Activated T-cell treated with anti-CD3 and anti-CD28 coated beads, Interleukin-2, amount 50 U/mL, for 72 hours (primary cell): ENCODE measurements around the gene FMNL2. TPM values are rescaled to one million over a fixed set of nuclear protein-coding genes. Genes with fewer than 3 reads are reported as not detected.

ENCODE experiments used
- ATAC-seq, 2 donors: fragments of 150-1000 bp; cut with Tn5 transposase; replicated peaks in 1 of 2; 2 replicates each; pipeline ENCODE4 v1.10.0; 2021; ENCODE audit warnings: moderate library complexity in 2 of 2, mild to moderate bottlenecking in 1 of 2
- DNase-seq, 2 donors: peaks; one replicate each; pipeline ENCODE4 v3.0.0; 2021 to 2022; ENCODE audit warnings: mixed read lengths in 1 of 2
- H3K27ac Mint-ChIP-seq: one replicate; pipeline ENCODE4 v1.8.0; 2022; ENCODE audit warnings: mild to moderate bottlenecking, moderate library complexity, mixed read lengths
- H3K27me3 Mint-ChIP-seq: one replicate; pipeline ENCODE4 v1.8.0; 2022; ENCODE audit warnings: low read depth, mixed read lengths
- H3K36me3 Mint-ChIP-seq, 2 donors: one replicate each; pipeline ENCODE4 v1.8.0; 2022; ENCODE audit warnings: mixed read lengths in 2 of 2, mild to moderate bottlenecking in 1 of 2; ENCODE audit not compliant: insufficient read depth in 2 of 2
- H3K4me1 Mint-ChIP-seq: one replicate; pipeline ENCODE4 v1.8.0; 2022; ENCODE audit warnings: low read depth, mixed read lengths
- H3K4me3 Mint-ChIP-seq, 2 donors: one replicate each; pipeline ENCODE4 v1.8.0; 2022; ENCODE audit warnings: mild to moderate bottlenecking in 2 of 2, mixed read lengths in 2 of 2, moderate library complexity in 2 of 2
- H3K9me3 Mint-ChIP-seq, 2 donors: one replicate each; pipeline ENCODE4 v1.8.0; 2022; ENCODE audit warnings: mixed read lengths in 2 of 2
- total RNA-seq, 2 donors: library from RNA; stranded (reverse); gene quantifications; one replicate each; pipeline ENCODE4 v1.2.3, GENCODE V29; 2022

The FMNL2 gene
- total RNA-seq, 2 donors from 2014 or later: 3.5 to 4.7 TPM

GRCh38 chr2:152548111-152548875, 213.3 kb downstream of the FMNL2 start:
- DNase-seq: no peak
- Mint-ChIP-seq H3K27ac (no peak overlapping the region), H3K9me3 (no peaks in the 10 kb centered on the region)

GRCh38 chr2:152548996-152549395, 214.0 kb downstream of the FMNL2 start:
- Mint-ChIP-seq H3K9me3 (no peaks in the 10 kb centered on the region), H3K36me3 (no peaks in the 10 kb centered on the region), H3K4me3 (no peak overlapping the region), H3K27ac (no peak overlapping the region), H3K27me3 (no peaks in the 10 kb centered on the region), H3K4me1 (no peaks in the 10 kb centered on the region)
- DNase-seq (no peak), ATAC-seq (no peak)

More at GRCh38 chr2:152548111-152548875, 213.3 kb downstream of the FMNL2 start:
- Mint-ChIP-seq H3K4me1 (no peaks in the 10 kb centered on the region), H3K4me3 (no peak overlapping the region), H3K36me3 (no peaks in the 10 kb centered on the region), H3K27me3 (no peaks in the 10 kb centered on the region)
- no peak for ATAC-seq

- ATAC-seq (no peak), DNase-seq (no peak)
- Mint-ChIP-seq H3K4me3 (no peak overlapping the region), H3K27me3 (no peaks in the 10 kb centered on the region), H3K4me1 (no peaks in the 10 kb centered on the region), H3K27ac (no peak overlapping the region), H3K36me3 (no peaks in the 10 kb centered on the region), H3K9me3 (no peaks in the 10 kb centered on the region)
These were observed 214.4 kb downstream of the FMNL2 start for GRCh38 chr2:152549423-152549822.

GRCh38 chr2:152550386-152550785, 215.4 kb downstream of the FMNL2 start:
- H3K36me3 Mint-ChIP-seq: no peaks in the 10 kb centered on the region
- H3K9me3 Mint-ChIP-seq: no peaks in the 10 kb centered on the region
- no peak for ATAC-seq
- no peak overlapping the region for H3K27ac Mint-ChIP-seq
- no peaks in the 10 kb centered on the region for H3K4me1 Mint-ChIP-seq
- no peak overlapping the region for H3K4me3 Mint-ChIP-seq
- no peak for DNase-seq
- no peaks in the 10 kb centered on the region for H3K27me3 Mint-ChIP-seq

- H3K4me3 Mint-ChIP-seq: no peak overlapping the region
- H3K27ac Mint-ChIP-seq: no peak overlapping the region
- H3K27me3 Mint-ChIP-seq: no peaks in the 10 kb centered on the region
- no peaks in the 10 kb centered on the region for H3K4me1 Mint-ChIP-seq
- no peaks in the 10 kb centered on the region for H3K36me3 Mint-ChIP-seq
- ATAC-seq: no peak
- H3K9me3 Mint-ChIP-seq: no peaks in the 10 kb centered on the region
- DNase-seq: no peak
These were observed 217.9 kb downstream of the FMNL2 start for GRCh38 chr2:152552888-152553287.

GRCh38 chr2:152553518-152553917, 218.5 kb downstream of the FMNL2 start:
- Mint-ChIP-seq H3K9me3 (no peaks in the 10 kb centered on the region), H3K4me1 (no peaks in the 10 kb centered on the region), H3K27me3 (no peaks in the 10 kb centered on the region), H3K27ac (no peak overlapping the region), H3K36me3 (no peaks in the 10 kb centered on the region), H3K4me3 (no peak overlapping the region)
- DNase-seq (no peak), ATAC-seq (no peak)

- no peaks in the 10 kb centered on the region for H3K9me3 Mint-ChIP-seq
- H3K4me3 Mint-ChIP-seq: no peak overlapping the region
These were observed 220.1 kb downstream of the FMNL2 start for GRCh38 chr2:152555048-152555447.

GRCh38 chr2:152556506-152556905, 221.5 kb downstream of the FMNL2 start:
- ATAC-seq: no peak
- Mint-ChIP-seq H3K36me3 (no peaks in the 10 kb centered on the region), H3K4me1 (no peaks in the 10 kb centered on the region), H3K27me3 (no peaks in the 10 kb centered on the region), H3K4me3 (no peak overlapping the region), H3K27ac (no peak overlapping the region), H3K9me3 (no peaks in the 10 kb centered on the region)
- DNase-seq: no peak

More at GRCh38 chr2:152555048-152555447, 220.1 kb downstream of the FMNL2 start:
- Mint-ChIP-seq H3K27me3 (no peaks in the 10 kb centered on the region), H3K36me3 (no peaks in the 10 kb centered on the region), H3K27ac (no peak overlapping the region), H3K4me1 (no peaks in the 10 kb centered on the region)
- no peak for ATAC-seq
- no peak for DNase-seq

GRCh38 chr2:152557273-152557888, 222.4 kb downstream of the FMNL2 start:
- no peaks in the 10 kb centered on the region for H3K36me3 Mint-ChIP-seq
- ATAC-seq (no peak), DNase-seq (no peak)
- H3K4me3 Mint-ChIP-seq: no peak overlapping the region
- H3K4me1 Mint-ChIP-seq: no peaks in the 10 kb centered on the region
- H3K9me3 Mint-ChIP-seq: no peaks in the 10 kb centered on the region
- H3K27ac Mint-ChIP-seq: no peak overlapping the region
- no peaks in the 10 kb centered on the region for H3K27me3 Mint-ChIP-seq

- Mint-ChIP-seq H3K36me3 (no peaks in the 10 kb centered on the region), H3K27me3 (no peaks in the 10 kb centered on the region), H3K4me3 (no peak overlapping the region), H3K27ac (no peak overlapping the region), H3K4me1 (no peaks in the 10 kb centered on the region), H3K9me3 (no peaks in the 10 kb centered on the region)
- DNase-seq (no peak), ATAC-seq (no peak)
These were observed 223.4 kb downstream of the FMNL2 start for GRCh38 chr2:152558158-152558984.

- no peak for ATAC-seq
- no peaks in the 10 kb centered on the region for H3K36me3 Mint-ChIP-seq
- no peaks in the 10 kb centered on the region for H3K9me3 Mint-ChIP-seq
- H3K4me3 Mint-ChIP-seq: no peak overlapping the region
- H3K4me1 Mint-ChIP-seq: no peaks in the 10 kb centered on the region
- no peak overlapping the region for H3K27ac Mint-ChIP-seq
- H3K27me3 Mint-ChIP-seq: no peaks in the 10 kb centered on the region
- no peak for DNase-seq
These were observed 224.0 kb downstream of the FMNL2 start for GRCh38 chr2:152559008-152559407.

GRCh38 chr2:152560166-152560565, 225.2 kb downstream of the FMNL2 start:
- H3K9me3 Mint-ChIP-seq: no peaks in the 10 kb centered on the region
- H3K27ac Mint-ChIP-seq: no peak overlapping the region
- H3K4me3 Mint-ChIP-seq: no peak overlapping the region
- ATAC-seq (no peak), DNase-seq (no peak)
- no peaks in the 10 kb centered on the region for H3K4me1 Mint-ChIP-seq
- no peaks in the 10 kb centered on the region for H3K36me3 Mint-ChIP-seq
- no peaks in the 10 kb centered on the region for H3K27me3 Mint-ChIP-seq

GRCh38 chr2:152560873-152561595, 226.1 kb downstream of the FMNL2 start:
- no peaks in the 10 kb centered on the region for H3K36me3 Mint-ChIP-seq
- H3K27me3 Mint-ChIP-seq: no peaks in the 10 kb centered on the region
- ATAC-seq: no peak
- no peak overlapping the region for H3K4me3 Mint-ChIP-seq
- no peaks in the 10 kb centered on the region for H3K4me1 Mint-ChIP-seq
- H3K27ac Mint-ChIP-seq: no peak overlapping the region
- no peaks in the 10 kb centered on the region for H3K9me3 Mint-ChIP-seq
- DNase-seq: no peak
